HG02588 (cell line): ENCODE results near the gene H2BW2.
A peak's percentile ranks its signal among the peaks of the same experiment; 100 is the strongest.
"Not testable (repeated sequence)": the region's sequence is repeated elsewhere in the genome, so short reads cannot be mapped to it uniquely, and the experiment has no call there.

Experiments
- ATAC-seq: cut with Tn5 transposase; IDR thresholded peaks from one replicate; pipeline ENCODE4 v1.9.1; 2021; ENCODE audit warnings: mild to moderate bottlenecking, moderate library complexity; ENCODE audit not compliant: unreplicated experiment

The H2BW2 gene

DNA sequence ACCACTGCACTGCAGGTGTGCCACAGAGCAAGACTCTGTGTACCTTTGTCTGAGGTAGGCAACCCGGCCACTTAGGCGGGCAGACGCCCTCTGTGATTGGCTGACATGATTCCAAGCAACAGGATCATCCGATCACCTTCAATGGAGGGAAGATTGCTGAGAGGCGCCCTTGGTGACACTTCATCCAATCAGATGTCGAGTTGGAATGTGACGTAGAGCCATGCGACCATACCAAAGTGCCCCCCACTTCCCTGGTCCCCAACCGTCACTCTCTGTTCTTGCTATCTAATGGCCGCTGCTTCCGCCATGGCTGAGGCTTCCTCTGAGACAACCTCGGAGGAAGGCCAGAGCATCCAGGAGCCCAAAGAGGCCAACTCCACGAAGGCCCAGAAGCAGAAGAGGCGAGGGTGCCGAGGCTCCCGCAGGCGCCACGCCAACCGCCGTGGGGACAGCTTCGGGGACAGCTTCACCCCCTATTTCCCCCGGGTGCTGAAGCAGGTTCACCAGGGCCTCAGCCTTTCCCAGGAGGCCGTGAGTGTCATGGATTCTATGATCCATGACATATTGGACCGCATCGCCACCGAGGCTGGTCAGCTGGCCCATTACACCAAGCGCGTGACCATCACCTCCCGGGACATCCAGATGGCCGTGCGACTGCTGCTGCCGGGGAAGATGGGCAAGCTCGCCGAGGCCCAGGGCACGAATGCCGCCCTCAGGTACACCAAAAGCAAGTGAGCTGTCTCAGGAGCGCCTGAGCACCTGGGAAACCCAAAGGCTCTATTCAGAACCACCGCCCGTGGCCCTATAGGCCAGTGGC lies at the start of gene H2BW2:
H2BW2 (plus strand) TSS at position 268 of the 817 bp plus-strand sequence; CDS start at position 307, 39 bp downstream.
- no peak for ATAC-seq

DNA sequence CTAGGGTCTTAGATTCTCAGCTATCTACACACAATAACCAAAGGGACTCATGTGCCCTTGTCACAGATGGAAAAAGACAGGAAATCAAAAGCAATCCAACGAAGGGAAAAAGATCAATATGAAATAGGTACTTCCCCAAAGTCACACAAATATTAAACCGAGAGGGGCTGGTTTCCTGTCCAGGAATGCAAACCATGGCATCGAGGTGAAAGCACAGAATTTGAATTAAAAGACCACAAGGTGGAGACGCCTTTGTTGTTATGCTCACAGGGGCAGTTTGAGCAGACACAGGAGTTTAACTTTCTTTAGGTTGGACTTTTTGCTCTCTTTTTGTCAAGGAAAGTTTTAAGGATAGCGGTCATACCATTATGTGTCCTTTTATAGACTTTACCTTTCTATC lies 40.5 kb upstream of the H2BW2 start:
- peak; percentile 75 for ATAC-seq

- no peak for ATAC-seq
Measured at GRCh38 chrX:104008831-104009230, 30.9 kb upstream of the H2BW2 start.

- ATAC-seq, result no peak
Measured at GRCh38 chrX:104013158-104013557, 26.6 kb upstream of the H2BW2 start.

- ATAC-seq, result no peak
Measured at GRCh38 chrX:104013606-104014005, 26.1 kb upstream of the H2BW2 start, which contains the start of gene H2BW1. H2BW1 (minus strand) TSS chrX:104013708; CDS start chrX:104013576, 132 bp downstream.

DNA sequence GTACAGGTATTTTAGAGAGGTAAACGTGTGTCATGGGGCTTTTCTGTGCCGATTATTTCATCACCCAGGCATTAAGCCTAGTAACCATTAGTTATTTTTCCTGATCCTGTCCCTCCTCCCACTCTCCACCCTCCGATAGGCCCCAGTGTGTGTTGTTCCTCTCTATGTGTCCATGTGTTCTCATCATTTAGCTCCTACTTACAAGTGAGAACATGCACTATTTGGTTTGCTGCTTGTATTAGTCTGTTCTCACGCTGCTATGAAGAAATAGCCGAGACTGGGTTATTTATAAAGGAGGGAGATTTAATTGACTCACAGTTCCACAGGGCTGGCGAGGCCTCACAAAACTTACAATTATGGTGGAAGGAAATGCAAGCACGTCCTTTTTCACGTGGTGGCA lies 24.2 kb upstream of the H2BW2 start:
- not testable (repeated sequence) for ATAC-seq

- no peak for ATAC-seq
Measured at GRCh38 chrX:104018126-104018525, 21.6 kb upstream of the H2BW2 start.

- ATAC-seq, result no peak
Measured at GRCh38 chrX:104041003-104041402, 1.2 kb downstream of the H2BW2 start.

GRCh38 chrX:104045642-104046041 lies 5.9 kb downstream of the H2BW2 start:
- ATAC-seq, result no peak

GRCh38 chrX:104047171-104047570 lies 7.4 kb downstream of the H2BW2 start:
- ATAC-seq, result no peak

GRCh38 chrX:104054956-104055355 lies 15.2 kb downstream of the H2BW2 start:
- ATAC-seq, result not testable (repeated sequence)

DNA sequence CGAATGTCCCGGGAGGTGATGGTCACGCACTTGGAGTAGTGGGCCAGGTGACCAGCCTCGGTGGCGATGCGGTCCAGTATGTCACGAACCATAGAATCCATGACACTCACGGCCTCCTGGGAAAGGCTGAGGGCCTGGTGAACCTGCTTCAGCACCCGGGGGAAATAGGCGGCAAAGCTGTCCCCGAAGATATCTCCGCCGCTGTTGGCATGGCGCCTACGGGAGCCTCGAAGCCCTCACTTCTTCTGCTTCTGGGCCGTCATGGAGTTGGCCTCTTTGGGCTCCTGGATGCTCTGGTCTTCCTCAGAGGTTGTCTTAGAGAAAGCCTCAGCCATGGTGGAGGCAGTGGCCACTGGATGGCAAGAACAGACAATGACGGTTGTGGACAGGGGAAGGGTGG lies 22.9 kb downstream of the H2BW2 start:
- not testable (repeated sequence) for ATAC-seq

GRCh38 chrX:104075778-104076445 lies 36.2 kb downstream of the H2BW2 start, which contains the start of gene TMSB15C:
TMSB15C (minus strand) TSS chrX:104076236.
- peak; percentile 99 for ATAC-seq

DNA sequence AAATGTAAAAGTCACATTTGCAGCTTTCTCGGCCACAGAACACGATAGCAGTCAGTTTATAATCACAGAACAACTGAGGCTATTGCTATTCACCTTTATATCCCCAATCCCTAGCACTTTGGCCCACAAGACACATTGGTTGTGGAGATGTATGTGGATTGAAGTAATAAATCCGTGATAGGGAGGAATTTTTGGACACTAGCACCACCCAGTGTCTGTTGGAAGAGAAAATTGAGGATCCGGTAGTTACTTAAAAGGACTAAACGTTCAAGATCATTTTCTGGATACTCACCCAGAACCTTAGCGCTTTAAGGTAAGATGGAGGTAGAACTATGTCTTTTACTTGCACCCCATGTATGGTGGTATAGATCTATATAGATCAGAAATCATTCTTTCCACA lies 38.1 kb downstream of the H2BW2 start:
- not testable (repeated sequence) for ATAC-seq

DNA sequence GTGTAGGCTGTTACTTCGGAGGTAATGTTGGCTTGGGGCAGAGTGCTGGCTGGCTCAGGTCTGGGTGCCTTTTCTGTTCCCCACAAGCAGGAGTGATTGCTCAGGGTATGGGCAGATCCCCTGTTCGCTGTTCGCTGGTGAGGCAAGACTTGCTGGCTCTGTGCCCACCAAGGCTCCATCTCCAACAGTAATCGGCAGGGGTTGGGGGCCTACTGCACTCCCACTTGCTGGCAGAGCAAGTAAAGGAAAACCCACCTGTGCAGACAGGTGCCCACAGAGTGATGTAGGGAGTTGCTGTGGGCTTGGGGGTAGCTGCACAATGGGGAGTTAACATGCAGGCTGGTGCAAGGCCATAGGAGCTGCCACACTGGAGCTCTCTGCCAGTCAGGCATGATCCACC lies 44.3 kb downstream of the H2BW2 start:
- no peak for ATAC-seq

- ATAC-seq, result no peak
Measured at GRCh38 chrX:104084534-104085277, 45.0 kb downstream of the H2BW2 start.

GRCh38 chrX:104085477-104085876 lies 45.7 kb downstream of the H2BW2 start:
- no peak for ATAC-seq

DNA sequence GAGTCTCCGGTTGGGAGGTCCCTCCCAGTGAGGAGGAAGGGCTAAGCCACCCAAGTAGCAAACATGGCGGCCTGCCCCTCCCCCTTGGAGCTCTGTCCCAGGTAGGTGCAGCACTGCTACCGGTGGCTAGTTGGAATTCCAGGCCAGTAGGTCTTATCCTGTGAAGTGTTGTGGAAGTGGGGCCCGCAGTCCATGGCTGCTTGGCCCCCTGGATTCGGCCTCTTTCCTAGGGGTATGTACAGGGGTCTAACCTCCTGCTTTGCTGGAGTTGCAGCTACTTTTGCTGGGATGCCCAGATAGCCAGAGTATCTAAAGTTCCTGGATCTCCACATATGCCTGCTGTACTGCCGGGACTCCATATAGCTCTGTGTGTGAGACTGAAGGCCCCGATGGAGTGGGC lies 46.2 kb downstream of the H2BW2 start:
- ATAC-seq, result no peak
